ENCODE data around the gene ZSCAN2. TPM values are rescaled to one million over a fixed set of nuclear protein-coding genes. Genes with fewer than 3 reads are reported as not detected.

ZSCAN2 gene
- total RNA-seq, 1 experiment from 2014 or later = 61.5 TPM

- Histone ChIP-seq H3K27me3 (ENCODE audit: control insufficient read depth, insufficient read depth, low read length) (no peaks in the 10 kb centered on the region), H3K4me3 (ENCODE audit: insufficient read depth, low read depth, low read length) (no peak overlapping the region), H3K36me3 (replicated peaks; ENCODE audit: control insufficient read depth, insufficient read depth, low read length) (peaks cover 27% of the 10 kb centered on the region)
- DNase-seq = no peak
Observed at GRCh38 chr15:84606653-84607120, 5.9 kb downstream of the ZSCAN2 start.

- peaks cover 27% of the 10 kb centered on the region for H3K36me3 ChIP-seq (replicated peaks; ENCODE audit: control insufficient read depth, insufficient read depth, low read length)
- no peak overlapping the region for H3K4me3 ChIP-seq (ENCODE audit: insufficient read depth, low read depth, low read length)
- H3K27me3 ChIP-seq (ENCODE audit: control insufficient read depth, insufficient read depth, low read length) = no peaks in the 10 kb centered on the region
- DNase-seq = peak; percentile 6
Observed at GRCh38 chr15:84608707-84609284, 8.0 kb downstream of the ZSCAN2 start.

GRCh38 chr15:84609818-84610525 is 9.2 kb downstream of the ZSCAN2 start:
- Histone ChIP-seq H3K36me3 (replicated peaks; ENCODE audit: control insufficient read depth, insufficient read depth, low read length) (peaks cover 23% of the 10 kb centered on the region), H3K27me3 (ENCODE audit: control insufficient read depth, insufficient read depth, low read length) (no peaks in the 10 kb centered on the region), H3K4me3 (ENCODE audit: insufficient read depth, low read depth, low read length) (no peak overlapping the region)
- DNase-seq = peak; percentile 4

GRCh38 chr15:84611631-84612030 is 10.8 kb downstream of the ZSCAN2 start:
- Histone ChIP-seq H3K36me3 (replicated peaks; ENCODE audit: control insufficient read depth, insufficient read depth, low read length) (peaks cover 11% of the 10 kb centered on the region), H3K27me3 (ENCODE audit: control insufficient read depth, insufficient read depth, low read length) (no peaks in the 10 kb centered on the region), H3K4me3 (ENCODE audit: insufficient read depth, low read depth, low read length) (no peak overlapping the region)
- no peak for DNase-seq

- peak; percentile 36 for DNase-seq
- Histone ChIP-seq H3K36me3 (replicated peaks; ENCODE audit: control insufficient read depth, insufficient read depth, low read length) (peaks cover 8% of the 10 kb centered on the region), H3K4me3 (ENCODE audit: insufficient read depth, low read depth, low read length) (no peak overlapping the region), H3K27me3 (ENCODE audit: control insufficient read depth, insufficient read depth, low read length) (no peaks in the 10 kb centered on the region)
Observed at GRCh38 chr15:84616235-84616634, 15.4 kb downstream of the ZSCAN2 start.

GRCh38 chr15:84620626-84621025 is 19.8 kb downstream of the ZSCAN2 start:
- H3K36me3 ChIP-seq (replicated peaks; ENCODE audit: control insufficient read depth, insufficient read depth, low read length) = peaks cover 27% of the 10 kb centered on the region
- DNase-seq = no peak
- H3K27me3 ChIP-seq (ENCODE audit: control insufficient read depth, insufficient read depth, low read length) = no peaks in the 10 kb centered on the region
- no peak overlapping the region for H3K4me3 ChIP-seq (ENCODE audit: insufficient read depth, low read depth, low read length)

GRCh38 chr15:84621358-84621979 is 20.7 kb downstream of the ZSCAN2 start:
- no peak for DNase-seq
- H3K36me3 ChIP-seq (replicated peaks; ENCODE audit: control insufficient read depth, insufficient read depth, low read length) = peaks cover 27% of the 10 kb centered on the region
- no peaks in the 10 kb centered on the region for H3K27me3 ChIP-seq (ENCODE audit: control insufficient read depth, insufficient read depth, low read length)
- no peak overlapping the region for H3K4me3 ChIP-seq (ENCODE audit: insufficient read depth, low read depth, low read length)

GRCh38 chr15:84624359-84624758 is 23.6 kb downstream of the ZSCAN2 start:
- no peak for DNase-seq
- no peak overlapping the region for H3K4me3 ChIP-seq (ENCODE audit: insufficient read depth, low read depth, low read length)
- peaks cover 27% of the 10 kb centered on the region for H3K36me3 ChIP-seq (replicated peaks; ENCODE audit: control insufficient read depth, insufficient read depth, low read length)
- no peaks in the 10 kb centered on the region for H3K27me3 ChIP-seq (ENCODE audit: control insufficient read depth, insufficient read depth, low read length)

- no peak for DNase-seq
- H3K27me3 ChIP-seq (ENCODE audit: control insufficient read depth, insufficient read depth, low read length) = no peaks in the 10 kb centered on the region
- peaks cover 27% of the 10 kb centered on the region for H3K36me3 ChIP-seq (replicated peaks; ENCODE audit: control insufficient read depth, insufficient read depth, low read length)
- H3K4me3 ChIP-seq (ENCODE audit: insufficient read depth, low read depth, low read length) = no peak overlapping the region
Observed at GRCh38 chr15:84625123-84625522, 24.3 kb downstream of the ZSCAN2 start.

GRCh38 chr15:84629033-84629432 is 28.2 kb downstream of the ZSCAN2 start:
- no peak for DNase-seq
- no peaks in the 10 kb centered on the region; the same call in 1 of the 2 replicates for H3K27me3 ChIP-seq (ENCODE audit: control insufficient read depth, insufficient read depth, low read length)
- no peak overlapping the region for H3K4me3 ChIP-seq (ENCODE audit: insufficient read depth, low read depth, low read length)
- no peaks in the 10 kb centered on the region; the same call in 1 of the 2 replicates for H3K36me3 ChIP-seq (replicated peaks; ENCODE audit: control insufficient read depth, insufficient read depth, low read length)

- DNase-seq = no peak
- Histone ChIP-seq H3K36me3 (replicated peaks; ENCODE audit: control insufficient read depth, insufficient read depth, low read length) (no peaks in the 10 kb centered on the region), H3K4me3 (ENCODE audit: insufficient read depth, low read depth, low read length) (peak overlapping the region; percentile 48), H3K27me3 (ENCODE audit: control insufficient read depth, insufficient read depth, low read length) (peaks cover 3% of the 10 kb centered on the region; the same call in 1 of the 2 replicates)
Observed at GRCh38 chr15:84631706-84632272, 31.0 kb downstream of the ZSCAN2 start.

- Histone ChIP-seq H3K4me3 (ENCODE audit: insufficient read depth, low read depth, low read length) (peak overlapping the region; percentile 70), H3K27me3 (ENCODE audit: control insufficient read depth, insufficient read depth, low read length) (peaks cover 3% of the 10 kb centered on the region; the same call in 1 of the 2 replicates), H3K36me3 (replicated peaks; ENCODE audit: control insufficient read depth, insufficient read depth, low read length) (no peaks in the 10 kb centered on the region)
- DNase-seq = peak; percentile 83
Observed at GRCh38 chr15:84633311-84634227, 32.8 kb downstream of the ZSCAN2 start.

- DNase-seq = no peak
- Histone ChIP-seq H3K36me3 (replicated peaks; ENCODE audit: control insufficient read depth, insufficient read depth, low read length) (no peaks in the 10 kb centered on the region), H3K27me3 (ENCODE audit: control insufficient read depth, insufficient read depth, low read length) (peaks cover 3% of the 10 kb centered on the region; the same call in 1 of the 2 replicates), H3K4me3 (ENCODE audit: insufficient read depth, low read depth, low read length) (peak overlapping the region; percentile 70)
Observed at GRCh38 chr15:84634228-84634837, 33.5 kb downstream of the ZSCAN2 start.
